SK-N-SH treated with all-trans-retinoic acid at 6 μM for 48 hours (cell line): ENCODE results near the gene NAA15.

Source experiments
- ATAC-seq: fragments of 200-7000 bp; cut with Tn5 transposase; 3 replicates; pipeline ENCODE4 v1.9.1; 2020; ENCODE audit warnings: mild to moderate bottlenecking, moderate library complexity
- ARNTL ChIP-seq: fragments of 450-650 bp; formaldehyde crosslinking; IDR thresholded peaks from 2 replicates; pipeline ENCODE4 v1.5.0; 2020; ENCODE audit warnings: low read depth, mild to moderate bottlenecking, moderate library complexity, borderline replicate concordance
- BACH2 ChIP-seq: fragments of 250-450 bp; sonication (Bioruptor Pico); IDR thresholded peaks from 2 replicates; pipeline ENCODE4 v1.9.0; 2021; ENCODE audit warnings: mild to moderate bottlenecking, borderline replicate concordance
- CREB5 ChIP-seq: fragments of 250-450 bp; sonication (Bioruptor Pico); IDR thresholded peaks from 2 replicates; pipeline ENCODE4 v1.5.1; 2020; ENCODE audit warnings: low read depth, mild to moderate bottlenecking, moderate library complexity
- CSDC2 ChIP-seq: fragments of 250-450 bp; sonication (Bioruptor Pico); IDR thresholded peaks from 2 replicates; pipeline ENCODE4 v1.5.0; 2020; ENCODE audit warnings: mild to moderate bottlenecking, moderate library complexity
- CSRNP3 ChIP-seq: fragments of 250-450 bp; sonication (Bioruptor Pico); IDR thresholded peaks from 2 replicates; pipeline ENCODE4 v1.5.1; 2021; ENCODE audit warnings: mild to moderate bottlenecking, moderate library complexity
- ESRRG ChIP-seq: fragments of 250-450 bp; sonication (Bioruptor Pico); IDR thresholded peaks from 2 replicates; pipeline ENCODE4 v1.6.1; 2021; ENCODE audit warnings: mild to moderate bottlenecking
- GLIS3 ChIP-seq: fragments of 250-450 bp; sonication (Bioruptor Pico); IDR thresholded peaks from 2 replicates; pipeline ENCODE4 v1.5.0; 2020; ENCODE audit warnings: mild to moderate bottlenecking, moderate library complexity
- ISL1 ChIP-seq: fragments of 250-450 bp; sonication (Bioruptor Pico); IDR thresholded peaks from 2 replicates; pipeline ENCODE4 v2.1.2; 2022; ENCODE audit warnings: mild to moderate bottlenecking, moderate library complexity
- PATZ1 ChIP-seq: fragments of 250-450 bp; sonication (Bioruptor Pico); IDR thresholded peaks from 2 replicates; pipeline ENCODE4 v1.8.0; 2020; ENCODE audit warnings: mild to moderate bottlenecking, moderate library complexity, borderline replicate concordance
- POU6F1 ChIP-seq: fragments of 250-450 bp; sonication (Bioruptor Pico); IDR thresholded peaks from 2 replicates; pipeline ENCODE4 v1.8.0; 2021; ENCODE audit warnings: low read depth, mild to moderate bottlenecking, moderate library complexity, borderline replicate concordance
- PPARA ChIP-seq: fragments of 250-450 bp; sonication (Bioruptor Pico); IDR thresholded peaks from 2 replicates; pipeline ENCODE4 v1.5.0; 2020; ENCODE audit warnings: mild to moderate bottlenecking, borderline replicate concordance
- RARB ChIP-seq: fragments of 250-450 bp; sonication (Bioruptor Pico); IDR thresholded peaks from 2 replicates; pipeline ENCODE4 v1.8.0; 2021; ENCODE audit warnings: mild to moderate bottlenecking, moderate library complexity
- SNAI2 ChIP-seq: fragments of 250-450 bp; sonication (Bioruptor Pico); IDR thresholded peaks from 2 replicates; pipeline ENCODE4 v1.5.0; 2020; ENCODE audit warnings: mild to moderate bottlenecking, moderate library complexity
- TCF4 ChIP-seq: fragments of 250-450 bp; sonication (Bioruptor Pico); IDR thresholded peaks from 2 replicates; pipeline ENCODE4 v1.8.0; 2021; ENCODE audit warnings: mild to moderate bottlenecking, moderate library complexity, borderline replicate concordance
- TSHZ2 ChIP-seq: fragments of 250-450 bp; sonication (Bioruptor Pico); IDR thresholded peaks from 2 replicates; pipeline ENCODE4 v1.5.0; 2020; ENCODE audit warnings: mild to moderate bottlenecking, moderate library complexity
- ZC3H10 ChIP-seq: fragments of 250-450 bp; sonication (Bioruptor Pico); IDR thresholded peaks from 2 replicates; pipeline ENCODE4 v1.5.1; 2021; ENCODE audit warnings: mild to moderate bottlenecking, moderate library complexity
- ZFP3 ChIP-seq: fragments of 250-450 bp; sonication (Bioruptor Pico); IDR thresholded peaks from 2 replicates; pipeline ENCODE4 v1.5.0; 2020; ENCODE audit warnings: mild to moderate bottlenecking, moderate library complexity
- ZFP30 ChIP-seq: fragments of 450-650 bp; formaldehyde crosslinking; IDR thresholded peaks from 2 replicates; pipeline ENCODE4 v1.5.0; 2022; ENCODE audit warnings: mild to moderate bottlenecking, moderate library complexity
- ZNF565 ChIP-seq: fragments of 450-650 bp; formaldehyde crosslinking; conservative IDR thresholded peaks from 2 replicates; pipeline ENCODE4 v1.5.0; 2020; ENCODE audit warnings: low read depth, mild to moderate bottlenecking, moderate library complexity
- ZNF8 ChIP-seq: fragments of 450-650 bp; formaldehyde crosslinking; IDR thresholded peaks from 2 replicates; pipeline ENCODE4 v1.5.0; 2020; ENCODE audit warnings: mild to moderate bottlenecking, moderate library complexity

Gene NAA15

GRCh38 chr4:139453041-139453370, 151.7 kb downstream of the NAA15 start:
- ATAC-seq: peak; percentile 58

GRCh38 chr4:139453371-139454110, 152.2 kb downstream of the NAA15 start:
- no peak for TF ChIP-seq ARNTL (CRISPR knock-in tag)
- TF ChIP-seq GLIS3 (CRISPR knock-in tag): 0 out of 2 replicates have a peak, but pooled peaks have one; percentile 19
- no peak for TF ChIP-seq ZC3H10 (CRISPR knock-in tag)
- TF ChIP-seq CSDC2: peak; percentile 48; the same call in 1 of the 2 replicates
- TF ChIP-seq ZFP3 (CRISPR knock-in tag): peak; percentile 69; the same call in 1 of the 2 replicates
- no peak for TF ChIP-seq POU6F1 (CRISPR knock-in tag)
- peak; percentile 93 for ATAC-seq

More at GRCh38 chr4:139453041-139453370, 151.7 kb downstream of the NAA15 start:
- TF ChIP-seq PPARA (CRISPR knock-in tag) (no peak), ZFP3 (CRISPR knock-in tag) (peak; percentile 93), POU6F1 (CRISPR knock-in tag) (0 out of 2 replicates have a peak, but pooled peaks have one; percentile 5), TSHZ2 (CRISPR knock-in tag) (no peak), SNAI2 (CRISPR knock-in tag) (no peak), TCF4 (CRISPR knock-in tag) (no peak)

GRCh38 chr4:139454111-139455045, 153.1 kb downstream of the NAA15 start, which contains the start of gene RAB33B:
TSS of gene RAB33B (plus strand) at chr4:139454121. CDS start at chr4:139454196, 75 bp downstream.
- ATAC-seq: peak; percentile 4
- TF ChIP-seq CREB5 (CRISPR knock-in tag) (no peak), ARNTL (CRISPR knock-in tag) (no peak), PATZ1 (CRISPR knock-in tag) (no peak), GLIS3 (CRISPR knock-in tag) (no peak), ESRRG (CRISPR knock-in tag) (no peak), ZFP30 (CRISPR knock-in tag) (no peak), ISL1 (no peak), ZNF8 (CRISPR knock-in tag) (no peak), BACH2 (CRISPR knock-in tag) (no peak), ZC3H10 (CRISPR knock-in tag) (no peak), TCF4 (CRISPR knock-in tag) (no peak), ZNF565 (CRISPR knock-in tag) (no peak), CSRNP3 (no peak), PPARA (CRISPR knock-in tag) (no peak), SNAI2 (CRISPR knock-in tag) (no peak), TSHZ2 (CRISPR knock-in tag) (no peak), RARB (CRISPR knock-in tag) (no peak)
